GM18951 (cell line): ENCODE results near the gene PARP12.

Source experiments
- POLR2A ChIP-seq: IDR thresholded peaks from 4 replicates; pipeline ENCODE4 v1.6.1; 2011; ENCODE audit warnings: mild to moderate bottlenecking; ENCODE audit not compliant: insufficient read length, insufficient read depth; ENCODE audit errors: extremely low read depth
- in situ Hi-C: fragments of 300-500 bp; cut with MboI; formaldehyde crosslinking; loops from one replicate; pipeline ENCODE4 v1.12.0; 2022; ENCODE audit warnings: low sequenced_read_pairs, mixed read lengths, inconsistent platforms; ENCODE audit not compliant: unreplicated experiment

The PARP12 gene

DNA sequence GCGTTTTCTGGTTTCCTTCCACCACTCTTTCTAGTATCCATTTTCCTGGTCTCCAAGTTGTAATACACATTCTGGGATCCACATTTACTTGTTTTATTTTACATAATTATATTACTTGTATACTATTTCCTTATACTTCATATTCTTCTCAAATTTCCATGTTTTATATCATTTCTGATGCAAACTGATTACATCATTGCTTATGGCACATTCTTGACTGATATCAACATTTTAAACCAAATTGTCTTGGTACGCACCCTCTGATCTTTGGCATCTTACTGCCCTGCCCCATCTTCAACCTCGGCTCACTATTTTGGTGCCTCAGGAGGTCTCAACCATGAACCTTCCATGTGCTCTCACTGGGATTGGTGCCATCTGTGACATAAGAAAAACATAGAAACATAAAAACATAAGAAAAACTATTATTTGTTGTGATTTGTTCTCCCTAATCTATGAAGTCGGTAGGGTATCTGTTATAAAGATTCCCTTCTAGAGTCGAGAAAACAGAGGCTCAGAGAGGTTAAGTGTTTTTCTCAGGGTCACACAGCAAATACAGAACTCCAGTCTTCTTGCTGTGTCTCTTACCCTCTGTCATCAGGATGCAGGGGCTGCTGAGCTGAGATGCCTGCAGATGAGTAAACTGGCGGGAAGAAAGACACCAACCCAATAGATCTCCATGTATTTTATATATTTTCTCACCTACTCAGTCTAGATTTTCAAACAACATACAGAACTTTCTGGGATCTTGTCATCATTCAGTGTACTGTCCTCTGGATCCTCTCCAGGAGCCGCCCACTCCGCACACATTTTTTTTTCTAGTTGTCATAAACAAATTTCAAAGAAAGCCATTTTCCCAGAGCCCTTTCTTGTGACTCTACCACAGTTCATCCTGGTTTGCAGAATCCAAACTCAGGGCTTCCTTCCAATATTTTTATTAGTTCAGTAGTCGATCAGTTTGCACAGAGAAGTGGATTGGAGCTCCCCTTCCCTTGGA, 79.5 kb downstream of the PARP12 start:
- no peak for TF ChIP-seq POLR2A
- in situ Hi-C loops, result no loop called here

DNA sequence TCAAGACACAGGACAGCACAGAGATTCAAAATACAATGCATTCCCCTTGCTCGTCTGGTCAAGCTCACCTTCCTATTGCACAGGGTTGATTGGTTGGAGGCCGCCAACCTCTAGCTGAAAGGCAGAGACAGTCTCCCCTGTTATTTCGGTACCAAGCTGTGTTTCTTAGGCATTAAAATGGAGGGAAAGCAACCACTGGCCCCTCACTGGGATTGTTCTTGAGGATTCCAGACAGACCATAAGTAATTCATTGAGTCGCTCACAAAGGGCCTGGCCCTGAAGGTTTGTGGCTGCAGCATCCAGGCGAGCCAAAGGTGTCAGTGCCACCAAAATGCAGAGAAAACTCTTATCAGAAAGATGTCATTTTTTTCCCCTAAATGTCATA, 81.2 kb downstream of the PARP12 start:
- in situ Hi-C loops, result no loop called here
- TF ChIP-seq POLR2A, result no peak

DNA sequence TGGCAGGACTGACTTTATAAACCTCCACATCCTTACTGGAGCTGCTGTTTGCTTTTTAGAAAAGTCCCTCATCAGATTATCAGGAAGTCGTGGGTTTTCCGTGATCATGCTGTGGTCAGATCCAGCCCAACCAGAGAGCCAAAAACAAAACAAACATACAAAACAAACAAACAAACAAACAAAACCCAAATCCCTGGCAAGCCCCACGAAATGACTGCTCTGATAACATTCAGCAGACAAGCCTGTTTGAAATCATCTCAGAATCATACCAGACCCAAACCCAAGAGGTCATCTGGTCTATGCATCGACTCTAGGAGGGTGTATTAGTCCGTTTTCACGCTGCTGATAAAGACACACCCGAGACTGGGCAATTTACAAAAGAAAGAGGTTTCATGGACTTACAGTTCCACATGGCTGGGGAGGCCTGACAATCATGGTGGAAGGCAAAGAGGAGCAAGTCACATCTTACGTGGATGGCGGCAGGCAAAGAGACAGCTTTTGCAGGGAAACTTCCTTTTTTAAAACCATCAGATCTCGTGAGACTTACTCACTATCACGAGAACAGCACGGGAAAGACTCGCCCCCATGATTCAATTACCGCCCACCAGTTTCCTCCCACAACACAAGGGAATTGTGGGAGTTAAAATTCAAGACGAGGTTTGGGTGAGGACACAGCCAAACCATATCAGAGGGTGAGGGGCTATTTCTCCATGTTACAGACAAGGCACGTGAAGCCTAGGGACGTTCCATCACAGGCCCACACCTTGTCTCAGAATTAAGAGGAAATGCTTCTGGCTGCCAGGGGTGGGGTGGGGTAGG, 85.7 kb downstream of the PARP12 start:
- TF ChIP-seq POLR2A, result no peak
- in situ Hi-C loops, result no loop called here

DNA sequence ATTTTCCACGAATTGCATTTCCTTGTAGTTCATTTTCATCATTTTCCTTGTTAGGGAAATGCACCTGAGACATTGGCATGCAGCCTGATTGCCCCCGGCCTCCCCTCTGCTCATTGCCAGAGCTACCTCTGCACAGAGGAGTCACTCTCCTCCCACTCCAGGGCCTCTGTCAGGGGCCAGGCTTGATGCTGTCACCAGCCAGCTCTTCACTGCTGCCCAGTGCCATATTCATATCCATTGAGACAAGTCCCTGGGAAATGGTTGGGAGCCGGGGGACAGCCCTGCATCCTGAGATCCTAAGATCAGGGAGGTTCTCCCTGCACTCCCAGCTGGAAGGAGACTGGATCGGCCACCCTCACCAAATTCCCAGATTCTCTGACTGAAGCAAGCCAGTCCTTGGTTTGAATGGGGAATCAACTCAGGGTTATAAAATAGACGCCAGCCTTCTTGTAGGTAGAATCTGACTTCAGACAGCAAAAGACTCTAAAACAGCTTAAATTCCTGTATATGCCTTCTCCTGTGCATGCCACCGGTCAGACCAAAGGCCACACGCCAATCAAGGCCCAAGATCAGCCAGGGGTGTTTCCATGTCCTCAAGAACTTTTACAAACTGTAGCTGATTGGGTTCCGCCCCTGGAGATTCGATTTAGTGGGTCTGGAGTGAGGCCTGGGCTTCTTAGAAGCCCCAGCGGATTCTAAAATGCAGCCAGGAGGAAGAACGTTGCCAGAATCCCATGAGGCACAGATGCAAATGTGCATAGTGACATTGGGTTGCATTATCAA, 86.5 kb downstream of the PARP12 start:
- in situ Hi-C loops, result no loop called here
- TF ChIP-seq POLR2A, result no peak

DNA sequence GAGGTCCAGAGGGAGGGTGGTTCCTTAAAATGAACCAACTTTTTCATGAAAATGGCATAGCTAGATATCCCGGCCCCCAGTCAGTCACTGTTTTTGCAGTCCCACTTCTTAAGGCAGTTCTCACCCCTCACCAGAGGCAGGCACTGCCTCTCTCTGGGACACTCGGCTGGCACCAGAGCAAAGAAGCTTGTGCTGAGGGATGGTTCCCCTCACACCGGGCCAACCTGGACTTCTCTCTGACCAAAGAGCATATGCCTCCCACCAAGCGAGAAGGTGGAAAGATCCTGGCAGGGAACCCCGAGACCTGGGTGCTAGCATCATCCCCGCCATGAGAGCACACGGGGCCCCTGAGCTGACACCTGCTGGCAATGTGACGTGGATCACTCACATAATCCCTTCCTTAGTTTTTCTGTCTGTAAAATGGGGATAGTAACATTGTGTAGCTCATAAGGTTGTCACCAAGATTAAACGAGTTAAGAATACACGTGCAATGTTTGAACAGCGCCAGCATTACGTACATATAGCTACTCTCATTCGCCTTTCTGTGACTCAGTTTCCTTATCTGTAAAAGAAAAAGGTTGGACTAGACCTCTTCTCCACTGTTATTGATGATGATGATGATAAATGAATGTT, 88.5 kb downstream of the PARP12 start:
- TF ChIP-seq POLR2A, result no peak
- in situ Hi-C loops, result no loop called here
